SIG-M5 treated with dmso at 0.1 percent for 504 hours (cell line): ENCODE measurements around the gene NT5DC3.
"Not testable (repeated sequence)": the region's sequence is repeated elsewhere in the genome, so short reads cannot be mapped to it uniquely, and the experiment has no call there.

Experiments used
- DNase-seq: peaks from one replicate; lab custom pipeline; 2025; ENCODE audit not compliant: unreplicated experiment; lab: John Stamatoyannopoulos, UW

NT5DC3 gene

DNA sequence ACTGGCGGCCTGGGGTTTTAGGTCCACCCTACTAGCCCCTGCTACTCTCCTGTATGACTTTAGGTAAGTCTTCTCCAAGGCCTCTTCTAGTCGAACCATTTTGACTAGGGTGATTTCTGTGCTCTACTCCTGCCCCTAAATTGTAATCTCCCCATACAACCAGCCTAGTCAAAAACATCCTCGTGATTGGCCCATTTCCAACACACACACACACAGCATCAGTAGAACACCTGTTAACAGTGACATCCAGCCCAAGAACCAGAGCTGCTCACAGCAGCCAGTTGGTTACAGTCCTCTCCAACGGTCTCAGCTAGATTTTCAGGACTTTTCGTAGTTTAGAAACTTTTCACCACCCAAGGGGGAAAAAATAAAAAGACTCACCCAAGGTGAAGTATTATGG is 30.9 kb downstream of the NT5DC3 start:
- no peak for DNase-seq

DNA sequence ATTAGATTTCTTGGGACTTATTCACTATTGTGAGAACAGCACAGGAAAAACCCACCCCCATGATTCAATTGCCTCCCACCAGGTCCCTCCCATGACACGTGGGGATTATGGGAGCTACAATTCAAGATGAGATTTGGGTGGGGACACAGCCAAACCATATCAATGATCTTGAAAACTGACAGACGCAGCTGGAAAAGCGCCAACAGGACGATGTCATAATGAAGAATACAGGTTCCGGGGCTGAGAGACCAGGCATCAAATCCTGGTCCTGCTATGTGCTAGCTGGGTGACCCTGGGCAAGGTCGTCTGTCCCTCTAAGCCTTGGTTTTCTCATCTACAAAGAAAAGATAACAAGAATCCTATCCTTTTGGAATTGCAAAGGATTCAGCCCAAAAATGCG is 31.4 kb downstream of the NT5DC3 start:
- not testable (repeated sequence) for DNase-seq

DNA sequence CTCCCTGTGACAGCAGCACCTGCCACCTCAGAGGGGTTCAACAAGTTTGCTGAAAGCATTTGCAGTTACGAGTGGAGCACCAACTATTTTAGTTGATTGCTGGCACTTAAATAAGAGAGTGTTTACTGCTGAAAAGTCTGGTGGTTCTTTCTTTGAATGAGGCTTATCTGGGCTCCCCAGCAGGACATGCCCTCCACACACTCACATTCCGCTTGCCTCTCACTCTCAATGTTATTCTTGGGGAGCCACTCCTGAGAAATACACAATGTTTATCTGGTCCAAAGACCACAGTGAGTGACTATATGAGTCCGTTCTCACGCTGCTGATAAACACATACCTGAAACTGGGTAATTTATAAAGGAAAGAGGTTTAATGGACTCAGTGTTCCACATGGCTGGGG is 31.9 kb downstream of the NT5DC3 start:
- no peak for DNase-seq

DNA sequence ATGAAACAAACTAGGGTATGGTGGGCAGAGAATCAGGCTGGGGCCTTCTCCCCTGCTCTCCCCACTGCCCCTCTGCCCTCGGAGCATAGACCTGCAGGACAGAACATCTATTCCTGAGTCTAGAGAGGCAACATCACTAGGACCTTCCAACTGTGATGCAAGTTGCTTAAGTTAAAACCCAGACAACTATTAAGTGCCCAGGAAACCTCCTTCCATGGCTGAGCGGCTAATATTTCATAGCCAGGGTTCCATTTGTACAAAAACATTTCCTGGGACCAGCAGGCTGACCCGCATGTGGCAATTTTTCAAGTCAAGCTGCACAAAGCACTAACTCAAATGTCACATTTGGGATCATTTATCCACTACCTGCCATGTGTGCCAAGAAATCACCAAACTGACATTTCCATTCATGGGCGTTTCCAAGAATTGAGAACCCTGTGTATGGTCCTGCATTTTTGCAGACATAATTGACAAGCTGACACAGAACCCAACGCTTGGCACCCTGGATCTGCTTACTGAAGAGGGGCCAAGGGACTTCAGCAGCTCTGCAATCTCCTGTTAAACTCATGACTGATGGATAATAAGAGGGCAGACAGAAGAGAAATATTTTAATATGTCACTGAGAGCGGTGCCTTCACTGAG is 32.7 kb downstream of the NT5DC3 start:
- DNase-seq = no peak

DNA sequence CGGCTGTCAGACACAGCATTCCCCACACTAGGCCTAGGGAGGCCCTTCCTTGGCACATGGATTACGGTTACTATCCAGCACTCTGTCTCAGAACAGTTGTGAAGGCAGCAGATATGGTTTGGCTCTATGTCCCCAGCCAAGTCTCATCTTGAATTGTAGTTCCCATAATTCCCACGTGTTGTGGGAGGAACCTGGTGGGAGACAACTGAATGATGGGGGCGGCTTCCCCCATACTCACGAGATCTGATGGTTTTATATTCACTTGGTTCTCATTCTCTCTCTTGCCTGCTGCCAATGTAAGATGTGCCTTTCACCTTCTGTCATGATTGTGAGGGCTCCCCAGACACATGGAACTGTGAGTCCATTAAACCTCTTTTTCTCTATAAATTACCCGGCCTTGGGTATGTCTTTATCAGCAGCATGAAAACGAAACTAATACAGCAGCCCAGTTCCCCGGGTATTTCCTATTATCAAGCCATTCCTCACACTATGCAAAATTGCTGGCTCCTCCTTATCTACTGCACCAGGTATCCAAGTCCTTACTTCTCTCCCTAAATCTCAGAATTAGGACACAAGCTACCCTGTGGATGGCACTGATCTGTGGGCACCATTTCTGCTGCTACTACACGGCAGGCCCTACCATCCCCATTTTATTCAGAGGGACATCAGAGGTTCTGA is 33.3 kb downstream of the NT5DC3 start:
- DNase-seq = no peak

DNA sequence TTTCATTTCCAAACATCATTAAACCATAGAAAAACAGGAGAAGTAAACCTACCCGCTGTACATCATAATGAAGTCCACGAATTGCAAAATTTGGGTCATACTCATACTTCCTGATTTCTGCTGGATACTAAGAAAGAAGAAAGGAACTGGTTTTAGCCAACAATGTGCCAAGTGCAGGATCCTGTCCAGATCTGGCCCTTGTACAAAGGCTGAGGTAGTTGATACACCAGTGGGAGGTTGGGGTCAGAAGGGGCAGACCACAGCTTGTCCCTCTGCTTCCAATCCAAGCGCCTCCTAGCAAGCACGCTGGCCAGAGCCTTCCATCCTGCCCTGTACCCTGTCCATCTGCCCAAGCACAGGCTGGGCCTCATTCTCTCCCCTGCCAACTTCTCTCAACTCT is 34.2 kb downstream of the NT5DC3 start:
- DNase-seq = peak; percentile 85

DNA sequence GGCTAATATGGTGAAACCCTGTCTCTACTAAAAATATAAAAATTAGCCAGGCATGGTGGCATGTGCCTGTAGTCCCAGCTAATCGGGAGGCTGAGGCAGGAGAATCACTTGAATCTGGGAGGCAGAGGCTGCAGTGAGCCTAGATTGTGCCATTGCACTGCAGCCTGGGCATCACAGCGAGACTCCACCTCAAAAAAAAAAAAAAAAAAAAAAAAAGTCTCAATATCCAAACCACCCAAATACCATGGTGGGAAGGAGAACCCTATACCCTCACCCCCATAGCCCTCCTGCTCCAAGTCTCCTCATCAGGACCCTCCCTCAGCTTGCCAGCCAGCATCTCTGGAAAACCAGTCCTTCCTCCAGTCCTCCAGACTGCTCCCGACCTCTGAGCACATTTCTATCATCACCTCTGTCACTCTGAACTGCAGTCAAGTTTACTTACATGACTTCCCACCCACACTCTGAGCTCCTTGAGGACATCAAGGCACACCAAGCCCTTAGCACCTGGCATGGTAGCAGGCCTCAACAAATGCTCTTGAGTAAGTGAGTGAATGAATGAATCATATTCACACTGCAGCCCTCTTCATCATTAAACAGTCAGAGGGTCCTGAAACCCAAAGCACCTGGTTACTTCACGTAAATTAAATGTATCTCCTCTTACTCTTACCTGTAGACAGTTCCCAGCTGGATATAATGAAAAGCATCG is 35.2 kb downstream of the NT5DC3 start:
- DNase-seq = no peak

DNA sequence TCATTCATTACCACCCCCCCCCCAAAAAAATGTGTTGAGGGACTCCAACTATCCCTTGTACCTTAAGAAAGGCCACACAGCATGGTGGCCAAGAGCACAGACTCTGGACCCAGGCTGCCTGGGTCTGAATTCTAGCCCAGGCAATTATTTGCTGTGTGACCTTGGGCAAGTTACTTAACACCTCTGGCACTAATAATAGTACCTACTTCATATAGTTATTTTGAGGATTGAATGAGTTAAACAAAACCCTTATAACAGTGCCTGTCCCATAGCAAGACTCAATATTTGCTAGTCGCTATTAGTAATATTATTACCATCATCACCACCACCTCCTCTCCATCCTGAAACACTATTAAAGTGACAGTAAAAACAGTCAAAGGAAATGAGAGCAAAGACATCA is 37.2 kb downstream of the NT5DC3 start:
- no peak for DNase-seq

DNA sequence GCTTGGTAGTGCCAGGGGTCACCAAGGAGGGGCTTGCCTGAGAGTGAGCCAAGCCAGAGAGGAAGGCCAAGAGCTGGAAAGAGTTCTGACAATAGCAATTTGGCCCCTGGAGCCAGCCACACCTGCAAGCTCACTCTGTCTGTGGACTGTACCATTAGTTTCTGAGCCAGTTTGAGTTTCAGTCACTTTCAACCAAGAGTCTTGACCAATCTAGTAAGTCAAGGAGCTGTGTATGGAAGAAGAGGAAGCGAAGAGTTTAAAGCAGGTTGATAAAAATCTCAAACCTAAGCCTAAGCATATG is 38.5 kb downstream of the NT5DC3 start:
- peak; percentile 12 for DNase-seq

DNA sequence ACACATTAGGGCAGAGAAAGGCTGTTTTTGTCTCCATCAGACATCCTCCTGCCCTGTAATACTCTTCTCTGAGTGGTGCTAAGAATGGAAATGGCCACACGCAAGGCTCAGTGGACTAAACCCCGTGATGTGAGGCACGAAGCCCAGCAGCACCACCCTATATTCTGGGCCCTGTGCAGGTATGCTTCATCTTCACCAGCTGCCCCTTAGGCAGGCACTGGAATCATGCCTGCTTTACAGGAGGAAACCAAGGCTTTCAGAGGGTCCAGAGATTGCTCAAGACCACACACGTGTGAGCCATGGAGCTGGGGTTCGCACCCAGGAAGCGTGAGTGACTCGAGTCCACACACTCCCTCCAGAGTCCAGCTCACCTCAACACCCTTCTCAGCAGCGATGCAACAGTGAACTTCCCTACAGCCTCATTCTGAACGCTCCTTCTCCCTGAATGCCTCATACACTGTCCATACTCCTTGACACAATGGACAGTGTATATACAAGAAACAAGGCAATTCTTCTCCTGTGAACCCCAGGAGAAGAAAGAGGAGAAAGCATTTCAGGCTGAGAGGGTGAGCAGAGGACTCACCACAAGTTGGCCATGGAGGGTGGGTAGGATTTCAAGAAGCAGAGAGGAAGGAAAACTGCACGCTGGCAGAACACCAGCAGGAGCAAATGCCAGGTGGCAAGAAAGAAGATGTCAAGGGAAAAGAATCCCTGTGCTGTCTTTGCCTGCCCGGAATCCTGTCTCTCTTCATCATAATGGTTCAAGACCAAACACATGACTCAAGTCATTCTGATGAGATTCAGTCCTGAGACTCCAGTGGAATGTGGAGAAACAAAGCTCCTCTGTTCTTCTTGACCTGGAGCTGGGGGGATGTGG is 39.1 kb downstream of the NT5DC3 start:
- no peak for DNase-seq

DNA sequence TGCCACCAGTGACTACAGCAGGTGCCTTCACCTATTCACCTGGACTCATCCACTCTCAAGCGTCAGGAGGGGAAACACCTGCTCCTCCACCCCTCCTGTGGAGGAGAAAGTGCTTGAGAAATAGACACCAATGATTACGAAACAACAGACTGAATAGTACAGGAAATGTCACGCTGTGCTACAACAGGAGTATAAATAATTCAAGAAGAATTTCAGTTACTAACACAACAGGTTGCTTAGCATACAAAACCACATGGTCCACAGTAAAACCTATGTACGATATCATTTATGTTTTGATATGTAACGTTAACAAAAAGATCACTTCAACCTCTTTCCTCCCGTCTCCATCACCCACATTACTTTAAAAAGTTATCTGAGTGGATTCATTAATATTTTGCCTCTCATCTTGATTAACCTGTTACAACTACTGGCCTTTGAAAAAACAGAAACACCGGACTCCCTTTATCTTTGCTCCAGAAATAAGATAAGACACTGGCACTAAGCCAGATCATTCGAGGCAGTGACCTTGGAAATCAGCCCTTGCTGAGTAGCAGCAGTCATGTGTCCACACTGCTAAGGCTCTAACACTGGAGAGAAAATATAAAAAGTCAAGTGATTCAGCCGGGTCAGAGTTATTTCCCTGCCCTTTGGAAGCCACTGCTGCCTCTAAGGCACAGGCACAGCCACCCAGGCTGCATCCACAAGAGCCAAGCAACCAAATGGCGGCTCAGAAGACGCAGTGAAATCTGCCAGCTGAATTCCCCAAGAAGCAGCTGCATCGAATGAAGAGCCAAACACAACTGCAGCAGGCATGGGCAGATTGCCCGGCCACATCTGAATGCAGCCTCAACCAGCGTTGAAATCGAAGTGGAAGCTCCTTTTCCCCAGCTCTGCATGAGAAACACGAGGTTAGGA is 40.9 kb downstream of the NT5DC3 start:
- DNase-seq = peak; percentile 86

DNA sequence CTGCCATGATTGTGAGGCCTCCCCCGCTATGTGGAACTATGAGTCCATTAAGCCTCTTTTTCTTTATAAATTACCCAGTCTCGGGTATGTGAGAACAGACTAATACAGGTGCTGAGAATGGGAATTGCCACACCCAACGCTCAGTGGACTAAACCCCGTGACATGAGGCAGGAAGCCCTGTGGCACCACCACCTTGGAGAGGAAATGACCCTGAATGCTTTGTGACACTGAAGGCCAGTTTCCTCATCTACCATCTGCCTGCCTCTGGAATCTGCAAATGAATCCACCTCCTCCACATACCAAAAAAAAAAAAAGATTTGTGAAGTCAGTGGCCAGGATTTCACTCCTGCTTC is 41.6 kb downstream of the NT5DC3 start:
- peak; percentile 67 for DNase-seq

DNA sequence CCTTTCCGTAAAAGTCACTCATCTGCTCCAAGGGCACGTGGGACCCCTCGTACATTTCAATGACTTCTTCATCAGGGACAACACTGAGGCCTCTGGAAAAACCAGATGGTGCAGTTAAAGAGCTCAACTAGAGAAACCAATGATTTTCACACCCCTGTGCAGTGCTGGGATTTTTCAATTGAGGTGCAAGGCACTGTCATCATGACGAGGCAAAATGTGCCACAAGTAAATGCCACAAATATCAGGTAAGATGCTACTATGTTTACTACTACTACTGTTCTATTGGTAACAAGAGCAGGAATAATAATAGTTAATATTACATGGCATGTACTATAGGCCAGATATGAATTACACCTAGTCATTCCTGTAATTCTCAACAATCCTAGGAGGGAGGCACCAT is 42.4 kb downstream of the NT5DC3 start:
- DNase-seq = no peak

DNA sequence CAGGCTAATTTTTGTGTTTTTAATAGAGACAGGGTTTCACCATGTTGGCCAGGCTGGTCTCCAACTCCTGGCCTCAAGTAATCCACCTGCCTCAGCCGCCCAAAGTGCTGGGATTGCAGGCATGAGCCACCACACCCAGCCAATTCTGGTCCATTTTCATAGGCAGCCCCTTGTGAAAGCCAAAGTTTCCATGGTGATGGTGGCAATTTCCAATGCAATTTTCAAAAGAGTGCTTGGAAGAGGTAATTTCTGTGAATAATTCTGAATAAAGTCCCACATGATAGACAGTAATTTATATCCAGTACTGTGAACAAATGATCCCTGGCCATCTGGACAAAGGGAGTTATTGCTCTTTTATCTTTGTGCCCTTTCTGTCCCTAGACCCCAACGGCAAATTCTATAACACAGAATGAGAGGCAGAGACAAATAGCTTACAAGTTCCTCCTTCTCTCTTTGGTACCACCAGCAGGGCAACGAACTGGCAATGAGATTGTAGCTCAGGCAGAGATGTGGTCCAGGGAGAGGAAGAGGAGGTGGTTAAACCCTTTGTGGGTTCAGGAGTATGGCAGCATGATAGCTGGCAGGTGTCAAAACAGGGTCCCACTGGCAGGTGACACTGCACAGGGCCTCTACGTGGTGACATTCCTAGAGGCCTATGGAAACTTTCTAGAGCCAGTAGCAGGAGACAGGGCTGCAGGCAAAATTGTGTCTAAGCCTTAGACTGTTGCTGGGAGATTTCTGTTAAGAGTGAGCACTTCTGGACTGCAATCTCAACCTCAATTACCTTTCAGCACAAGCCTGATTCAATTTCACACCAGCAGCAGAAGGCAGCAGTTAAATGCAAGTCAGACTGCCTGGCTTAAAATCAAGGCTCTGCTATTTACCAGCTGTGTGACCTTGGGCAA is 46.5 kb downstream of the NT5DC3 start:
- DNase-seq = no peak

DNA sequence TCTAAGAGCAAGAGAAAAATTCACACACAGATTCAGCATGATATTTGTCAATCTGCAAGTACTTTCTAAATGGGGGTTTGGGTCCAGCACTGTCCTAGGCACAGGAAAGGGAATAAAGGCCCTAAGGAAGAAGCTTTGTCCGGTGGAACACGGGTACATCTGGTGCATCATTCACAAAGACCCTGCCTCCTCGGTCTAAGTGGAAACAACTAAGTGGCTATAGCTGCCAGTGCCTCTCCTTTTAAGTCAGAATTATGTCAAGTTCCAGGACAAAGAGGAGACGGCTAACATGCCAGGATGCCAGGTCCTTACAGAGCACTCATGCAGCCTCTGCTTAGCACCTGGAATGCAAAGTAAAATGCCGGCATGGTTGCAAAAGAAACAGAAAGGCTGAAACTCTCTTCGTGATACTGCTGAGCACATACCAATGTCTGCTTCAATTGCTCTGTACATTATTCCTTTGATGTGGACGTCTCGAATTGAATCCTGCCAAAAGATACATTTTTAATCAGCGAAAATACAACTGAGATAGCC is 47.5 kb downstream of the NT5DC3 start:
- no peak for DNase-seq

DNA sequence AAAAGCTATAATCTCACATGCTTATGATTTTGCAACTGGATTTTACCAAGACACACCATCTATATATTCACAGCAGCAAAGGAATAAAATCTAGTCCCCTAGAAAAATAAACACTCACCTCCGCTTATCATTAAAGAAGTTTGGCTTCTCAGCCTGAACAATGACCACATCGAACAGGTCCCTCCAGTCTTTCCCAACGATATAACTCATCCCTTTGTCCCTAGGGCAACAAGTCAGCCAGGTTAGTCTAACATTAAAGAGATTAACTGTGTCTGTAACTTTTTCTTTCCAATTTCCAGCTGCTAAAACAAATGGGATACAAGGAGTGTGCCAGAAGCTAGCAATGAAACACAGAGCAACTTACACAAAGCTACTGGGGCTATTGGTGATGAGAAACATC is 48.0 kb downstream of the NT5DC3 start:
- DNase-seq = no peak

DNA sequence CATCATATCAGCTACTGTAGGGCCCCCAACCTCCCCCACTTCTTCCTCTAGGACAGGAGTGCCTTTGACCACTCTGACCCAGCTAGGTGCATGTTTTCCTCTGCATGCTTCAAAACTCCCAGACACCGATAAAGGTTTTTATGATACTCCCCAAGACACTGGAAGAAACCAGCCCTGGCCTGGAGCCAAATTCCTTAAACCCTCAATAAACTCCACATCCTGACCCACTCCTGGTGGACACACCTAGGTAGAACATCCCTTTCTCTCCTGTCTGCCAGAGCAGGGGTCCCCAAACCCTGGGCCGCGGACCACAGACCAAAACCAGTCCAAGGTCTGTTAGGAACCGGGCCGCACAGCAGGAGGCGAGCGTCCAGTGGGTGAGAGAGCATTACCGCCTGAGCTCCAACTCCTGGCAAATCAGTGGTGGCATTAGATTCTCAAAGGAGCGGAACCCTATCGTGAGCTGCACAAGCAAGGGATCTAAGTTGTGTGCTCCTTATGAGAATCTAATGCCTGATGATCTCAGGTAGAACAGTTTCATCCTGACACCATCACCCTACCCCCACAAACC is 49.6 kb downstream of the NT5DC3 start:
- no peak for DNase-seq

DNA sequence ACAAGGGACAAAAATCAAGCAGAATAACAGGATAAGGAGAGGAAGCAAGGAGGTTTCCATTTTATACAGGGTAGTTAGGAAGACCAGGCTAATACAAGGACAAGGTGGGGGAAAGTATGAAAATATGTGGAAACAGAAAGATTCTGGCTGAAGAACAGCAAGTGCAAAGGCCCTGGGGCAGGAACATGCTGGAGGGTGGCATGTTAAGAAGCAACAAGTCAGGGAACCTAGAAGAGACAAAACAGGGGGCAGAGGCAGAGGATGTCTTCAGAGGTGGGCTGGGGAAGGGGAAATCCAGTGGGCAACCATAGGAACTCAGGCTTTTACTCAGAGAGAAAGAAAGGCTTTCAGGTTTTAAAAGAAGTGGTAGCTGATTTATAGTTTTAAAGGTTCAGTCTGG is 54.8 kb downstream of the NT5DC3 start:
- DNase-seq = no peak
